HEK293 (cell line): ENCODE results near the gene RDH16.

ENCODE experiments used
- CTCF ChIA-PET: fragments of 350-600 bp; formaldehyde crosslinking; extraction: SDS; loops from one replicate; lab custom pipeline; 2021; ENCODE audit warnings: antibody characterized with exemption; lab: Yijun Ruan, JAX
- POLR2A ChIA-PET: fragments of 300-600 bp; formaldehyde crosslinking; extraction: SDS; loops from one replicate; lab custom pipeline; 2020; ENCODE audit warnings: antibody characterized with exemption, inconsistent platforms; lab: Yijun Ruan, JAX
- H3K27ac ChIP-seq: fragments of 200-500 bp; sonication (Bioruptor generic); 2 replicates; pipeline ENCODE4 v1.5.1; 2014; ENCODE audit warnings: low read depth, low read length, control low read depth, inconsistent platforms; ENCODE audit errors: extremely low read depth
- H3K36me3 ChIP-seq, 2 experiments: fragments of 200-500 bp in 1 of 2; sonication (Bioruptor generic) in 1 of 2; 1 replicate in 1 of 2; 2 replicates in 1 of 2; pipeline ENCODE4 v1.5.1; 2014 to 2017; ENCODE audit warnings: inconsistent platforms in 2 of 2, low read length in 2 of 2; ENCODE audit not compliant: control insufficient read depth in 2 of 2, insufficient read depth in 1 of 2
- H3K4me1 ChIP-seq: fragments of 200-500 bp; sonication (Bioruptor generic); 2 replicates; pipeline ENCODE4 v1.5.1; 2014; ENCODE audit warnings: mild to moderate bottlenecking, low read length, inconsistent platforms; ENCODE audit not compliant: control insufficient read depth, insufficient read depth
- H3K4me3 ChIP-seq: 2 replicates; pipeline ENCODE4 v1.5.1; 2011; ENCODE audit warnings: low read depth, mild to moderate bottlenecking, control low read depth, low read length, moderate library complexity
- H3K9me3 ChIP-seq: fragments of 200-500 bp; sonication (Bioruptor generic); 2 replicates; pipeline ENCODE4 v1.5.1; 2014; ENCODE audit warnings: low read depth, low read length, inconsistent platforms; ENCODE audit not compliant: control insufficient read depth, insufficient read depth
- BCL11A ChIP-seq: fragments of 450-650 bp; formaldehyde crosslinking; IDR thresholded peaks from 2 replicates; pipeline ENCODE4 v1.5.1; 2016; ENCODE audit warnings: low read depth, missing biosample characterization, missing genetic modification characterization
- GLI2 ChIP-seq: fragments of 450-650 bp; formaldehyde crosslinking; IDR thresholded peaks from 2 replicates; pipeline ENCODE4; 2017; ENCODE audit warnings: missing biosample characterization, missing genetic modification characterization, low read depth, borderline replicate concordance
- KLF17 ChIP-seq: fragments of 450-650 bp; formaldehyde crosslinking; IDR thresholded peaks from 2 replicates; pipeline ENCODE4 v1.5.1; 2016; ENCODE audit warnings: missing biosample characterization, missing genetic modification characterization
- OVOL3 ChIP-seq: fragments of 450-650 bp; formaldehyde crosslinking; IDR thresholded peaks from 2 replicates; pipeline ENCODE4 v1.5.1; 2016; ENCODE audit warnings: missing biosample characterization, missing genetic modification characterization
- SALL2 ChIP-seq: fragments of 450-650 bp; formaldehyde crosslinking; IDR thresholded peaks from 2 replicates; pipeline ENCODE4 v1.5.0; 2017; ENCODE audit warnings: missing biosample characterization, mild to moderate bottlenecking, missing genetic modification characterization, borderline replicate concordance
- ZBTB1 ChIP-seq: fragments of 450-650 bp; formaldehyde crosslinking; IDR thresholded peaks from 2 replicates; pipeline ENCODE4 v1.5.1; 2016; ENCODE audit warnings: missing biosample characterization, missing genetic modification characterization
- ZBTB48 ChIP-seq: fragments of 450-650 bp; formaldehyde crosslinking; IDR thresholded peaks from 2 replicates; pipeline ENCODE4 v1.5.1; 2016; ENCODE audit warnings: missing biosample characterization, missing genetic modification characterization
- ZBTB6 ChIP-seq: fragments of 450-650 bp; formaldehyde crosslinking; IDR thresholded peaks from 2 replicates; pipeline ENCODE4 v1.5.1; 2017; ENCODE audit warnings: missing biosample characterization, missing genetic modification characterization
- ZIC2 ChIP-seq: fragments of 450-650 bp; formaldehyde crosslinking; IDR thresholded peaks from 2 replicates; pipeline ENCODE4 v1.5.1; 2016; ENCODE audit warnings: missing biosample characterization, missing genetic modification characterization
- ZNF112 ChIP-seq: fragments of 450-650 bp; formaldehyde crosslinking; IDR thresholded peaks from 2 replicates; pipeline ENCODE4 v1.5.0; 2017; ENCODE audit warnings: missing biosample characterization, missing genetic modification characterization
- ZNF138 ChIP-seq: fragments of 450-650 bp; formaldehyde crosslinking; IDR thresholded peaks from 2 replicates; pipeline ENCODE4 v1.5.1; 2016; ENCODE audit warnings: missing biosample characterization, missing genetic modification characterization, borderline replicate concordance
- ZNF16 ChIP-seq: fragments of 450-650 bp; formaldehyde crosslinking; IDR thresholded peaks from 2 replicates; pipeline ENCODE4 v1.5.1; 2016; ENCODE audit warnings: low read depth, missing biosample characterization, missing genetic modification characterization
- ZNF19 ChIP-seq: fragments of 450-650 bp; formaldehyde crosslinking; IDR thresholded peaks from 2 replicates; pipeline ENCODE4; 2016; ENCODE audit warnings: missing biosample characterization, missing genetic modification characterization, low read depth
- ZNF335 ChIP-seq: fragments of 450-650 bp; formaldehyde crosslinking; conservative IDR thresholded peaks from 2 replicates; pipeline ENCODE4 v1.5.1; 2016; ENCODE audit warnings: missing biosample characterization, missing genetic modification characterization
- ZNF398 ChIP-seq: fragments of 450-650 bp; formaldehyde crosslinking; IDR thresholded peaks from 2 replicates; pipeline ENCODE4 v1.5.1; 2017; ENCODE audit warnings: missing biosample characterization, missing genetic modification characterization
- ZNF544 ChIP-seq: fragments of 450-650 bp; formaldehyde crosslinking; IDR thresholded peaks from 2 replicates; pipeline ENCODE4 v1.5.0; 2017; ENCODE audit warnings: missing biosample characterization, missing genetic modification characterization
- ZNF571 ChIP-seq: fragments of 450-650 bp; formaldehyde crosslinking; IDR thresholded peaks from 2 replicates; pipeline ENCODE4 v1.5.0; 2017; ENCODE audit warnings: missing biosample characterization, missing genetic modification characterization
- ZNF629 ChIP-seq: fragments of 450-650 bp; formaldehyde crosslinking; IDR thresholded peaks from 2 replicates; pipeline ENCODE4 v1.5.1; 2017; ENCODE audit warnings: missing biosample characterization, missing genetic modification characterization
- ZNF645 ChIP-seq: fragments of 450-650 bp; formaldehyde crosslinking; IDR thresholded peaks from 2 replicates; pipeline ENCODE4; 2016; ENCODE audit warnings: missing biosample characterization, missing genetic modification characterization
- ZNF658 ChIP-seq: fragments of 450-650 bp; formaldehyde crosslinking; IDR thresholded peaks from 2 replicates; pipeline ENCODE4; 2016; ENCODE audit warnings: missing biosample characterization, missing genetic modification characterization
- ZNF677 ChIP-seq: fragments of 450-650 bp; IDR thresholded peaks from 2 replicates; pipeline ENCODE4 v1.5.0; 2018; ENCODE audit warnings: missing biosample characterization, mild to moderate bottlenecking, missing genetic modification characterization, moderate library complexity
- ZNF707 ChIP-seq: fragments of 450-650 bp; formaldehyde crosslinking; IDR thresholded peaks from 2 replicates; pipeline ENCODE4 v1.5.1; 2016; ENCODE audit warnings: missing biosample characterization, missing genetic modification characterization
- ZNF768 ChIP-seq: fragments of 450-650 bp; formaldehyde crosslinking; IDR thresholded peaks from 2 replicates; pipeline ENCODE4 v1.5.1; 2018; ENCODE audit warnings: missing biosample characterization, mild to moderate bottlenecking, missing genetic modification characterization
- ZNF777 ChIP-seq: fragments of 450-650 bp; formaldehyde crosslinking; IDR thresholded peaks from 2 replicates; pipeline ENCODE4 v1.5.1; 2017; ENCODE audit warnings: missing biosample characterization, missing genetic modification characterization, borderline replicate concordance

The RDH16 gene

GRCh38 chr12:56998316-56998715 lies 40.9 kb upstream of the RDH16 start (continued):
- TF ChIP-seq ZNF335 (tag by site-specific recombination) (no peak), ZNF19 (tag by site-specific recombination) (no peak), BCL11A (tag by site-specific recombination) (no peak), ZBTB48 (no peak), GLI2 (tag by site-specific recombination) (no peak), ZNF629 (tag by site-specific recombination) (no peak)
- TF ChIP-seq, all 188 proteins: peak for 0

GRCh38 chr12:56996793-56997545 lies 39.6 kb upstream of the RDH16 start:
- CTCF ChIA-PET, result interaction anchor here (0.6 to 1.7 kb wide), 7 partner anchors 8 to 234 kb away, joined by 3 to 7 read pairs (median 4); no protein-coding TSS in a partner anchor
- POLR2A ChIA-PET, result interaction anchor here (0.6 kb wide), 1 partner anchor 21 kb away, joined by 3 read pairs; no protein-coding TSS in a partner anchor

More at GRCh38 chr12:56996793-56997545, 39.6 kb upstream of the RDH16 start:
- TF ChIP-seq ZNF16 (tag by site-specific recombination) (no peak), ZNF138 (no peak), ZNF112 (tag by site-specific recombination) (no peak), ZNF658 (tag by site-specific recombination) (no peak), OVOL3 (tag by site-specific recombination) (no peak), SALL2 (tag by site-specific recombination) (no peak), ZNF707 (tag by site-specific recombination) (no peak), ZNF777 (no peak), ZNF571 (tag by site-specific recombination) (no peak), ZBTB1 (tag by site-specific recombination) (no peak), ZNF398 (no peak), ZNF335 (tag by site-specific recombination) (no peak), ZNF768 (no peak), ZIC2 (tag by site-specific recombination) (no peak), ZBTB6 (tag by site-specific recombination) (no peak), ZBTB48 (no peak), KLF17 (tag by site-specific recombination) (no peak), ZNF677 (tag by site-specific recombination) (no peak), ZNF544 (no peak), ZNF645 (tag by site-specific recombination) (no peak)
- Histone ChIP-seq H3K9me3 (no peaks in the 10 kb centered on the region), H3K4me3 (no peak overlapping the region), H3K36me3 (peaks cover 0 to 51% of the 10 kb centered on the region in 2 experiments; a peak in 1 of 3 replicates), H3K27ac (no peak overlapping the region), H3K4me1 (no peaks in the 10 kb centered on the region)
